ENCODE data around the gene BEX4. TPM values are rescaled to one million over a fixed set of nuclear protein-coding genes. Genes with fewer than 3 reads are reported as not detected.
A peak's percentile ranks its signal among the peaks of the same experiment; 100 is the strongest.
"Not testable (repeated sequence)": the region's sequence is repeated elsewhere in the genome, so short reads cannot be mapped to it uniquely, and the experiment has no call there.

The BEX4 gene
- total and polyA plus RNA-seq, 2 of the 4 experiments (the other 2 are of a cell fraction): 0.54 to 6.8 TPM

DNA sequence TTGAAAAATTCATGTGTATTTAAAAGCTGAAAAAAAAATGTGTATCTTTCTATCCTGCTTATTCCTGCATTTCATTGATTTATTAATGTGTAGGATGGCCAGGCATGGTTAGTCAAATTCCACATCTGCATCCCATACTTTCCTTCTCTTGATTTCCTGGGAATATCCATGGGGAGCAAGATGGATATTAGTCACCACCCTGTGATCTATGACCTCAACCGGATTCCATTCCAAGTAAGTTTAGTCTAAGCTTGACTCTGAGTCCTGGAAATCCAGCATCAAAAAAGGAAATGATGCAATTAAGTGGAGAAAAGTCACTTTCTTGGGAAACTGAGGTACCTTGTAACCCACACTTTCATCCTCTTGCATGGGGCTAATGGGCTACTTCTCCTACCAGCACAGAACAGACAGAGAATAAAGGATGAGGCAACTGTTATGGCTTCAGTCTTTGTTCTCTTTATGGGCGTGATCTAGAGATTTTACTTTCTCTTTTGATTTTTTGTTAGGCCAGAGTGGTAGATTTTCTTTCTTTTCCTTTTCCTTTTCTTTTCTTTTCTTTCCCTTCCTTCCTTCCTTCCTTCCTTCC, 17.1 kb upstream of the BEX4 start:
- no peak overlapping the region for H3K27ac ChIP-seq (ENCODE audit: insufficient read depth, low read length)
- CTCF ChIA-PET: no interaction called here
- no peak overlapping the region for H2AFZ ChIP-seq (replicated peaks; ENCODE audit: low read length, poor library complexity)
- H2BK20ac ChIP-seq (ENCODE audit: low read depth, low read length): no peak overlapping the region
- no peak overlapping the region for H2BK15ac ChIP-seq (ENCODE audit: low read depth, low read length)
- H4K5ac ChIP-seq (ENCODE audit: low read depth, low read length): no peak overlapping the region
- in situ Hi-C loops (cut with MboI; ENCODE audit: low sequenced_read_pairs) (no loop called here), dilution Hi-C loops (cut with HindIII; ENCODE audit: low sequenced_read_pairs, unreplicated experiment) (no loop called here), intact Hi-C loops (cut with micrococcal nuclease) (no loop called here)
- H3K23ac ChIP-seq (ENCODE audit: low read depth, low read length): no peak overlapping the region
- H4K91ac ChIP-seq (ENCODE audit: insufficient read depth, low read depth, low read length): no peak overlapping the region
- WGBS, 2 experiments (ENCODE audit: extremely low coverage in 2 of 2, insufficient read length in 1 of 2): no CpG with 5 or more reads among the region's 2 CpGs
- no peaks in the 10 kb centered on the region for H4K20me1 ChIP-seq (ENCODE audit: insufficient read depth, low read length)
- H3K36me3 ChIP-seq (ENCODE audit: control insufficient read depth, insufficient read depth, low read length): no peaks in the 10 kb centered on the region
- H3K79me1 ChIP-seq (ENCODE audit: low read depth in 1 of 2, low read length in 2 of 2): no peaks in the 10 kb centered on the region
- H2AK9ac ChIP-seq (replicated peaks; ENCODE audit: low read depth, low read length, poor library complexity): no peak overlapping the region
- H3K4ac ChIP-seq (ENCODE audit: low read depth, low read length): no peak overlapping the region
- no peak overlapping the region; the same call in 1 of the 2 replicates for H2BK120ac ChIP-seq (ENCODE audit: low read depth, low read length)
- TF ChIP-seq CEBPB (IDR thresholded peaks at IDR 0.05; ENCODE audit: low read depth, low read length) (0 out of 2 replicates have a peak, but pooled peaks have one; percentile 9), NFE2L2 (IDR thresholded peaks at IDR 0.05; ENCODE audit: low read depth, low read length) (no peak)
- no peak overlapping the region for H4K8ac ChIP-seq (ENCODE audit: low read depth in 2 of 2, low read length in 2 of 2)
- ATAC-seq (ENCODE audit: low read depth) (no peak), DNase-seq (peak; percentile 56)
- BruUV-seq (replicated peaks): no TSS peak
- no peak overlapping the region for H2AK5ac ChIP-seq (ENCODE audit: low read depth, low read length)
- POLR2A ChIA-PET (ENCODE audit: unreplicated experiment): no interaction called here
- no peak overlapping the region for H3K14ac ChIP-seq (replicated peaks; ENCODE audit: low read depth, low read length)
- no peak overlapping the region for H3K9ac ChIP-seq (ENCODE audit: low read depth, low read length)
- H3K4me2 ChIP-seq (ENCODE audit: low read depth, low read length): no peak overlapping the region
- no peaks in the 10 kb centered on the region for H3K9me3 ChIP-seq (ENCODE audit: control insufficient read depth, insufficient read depth, low read length)
- no peak overlapping the region for H3K4me3 ChIP-seq (ENCODE audit: insufficient read depth, low read depth, low read length)
- no peaks in the 10 kb centered on the region; the same call in 1 of the 2 replicates for H3K27me3 ChIP-seq (ENCODE audit: control insufficient read depth, insufficient read depth, low read length)
- H3K4me1 ChIP-seq (ENCODE audit: control insufficient read depth, insufficient read depth, low read length): no peaks in the 10 kb centered on the region
- H3K9me1 ChIP-seq (ENCODE audit: insufficient read depth, low read length): no peaks in the 10 kb centered on the region
- no peak overlapping the region for H2BK5ac ChIP-seq (ENCODE audit: low read depth, low read length, poor library complexity, severe bottlenecking)
- H3K56ac ChIP-seq (ENCODE audit: extremely low read depth, insufficient read depth, low read length): no peak overlapping the region
- no peak overlapping the region for H3K18ac ChIP-seq (ENCODE audit: low read depth, low read length)

DNA sequence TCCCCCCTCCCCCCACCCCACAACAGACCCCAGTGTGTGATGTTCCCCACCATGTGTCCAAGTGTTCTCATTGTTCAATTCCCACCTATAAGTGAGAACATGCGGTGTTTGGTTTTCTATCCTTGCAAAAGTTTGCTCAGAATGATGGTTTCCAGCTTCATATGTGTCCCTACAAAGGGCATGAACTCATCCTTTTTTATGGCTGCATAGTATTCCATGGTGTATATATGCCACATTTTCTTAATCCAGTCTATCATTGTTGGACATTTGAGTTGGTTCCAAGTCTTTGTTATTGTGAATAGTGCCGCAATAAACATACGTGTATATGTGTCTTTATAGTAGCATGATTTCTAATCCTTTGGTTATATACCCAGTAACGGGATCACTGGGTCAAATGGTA, 16.2 kb upstream of the BEX4 start:
- CTCF ChIA-PET; H2BK5ac ChIP-seq (ENCODE audit: low read depth, low read length, poor library complexity, severe bottlenecking); BruUV-seq (replicated peaks): not testable (repeated sequence)

More for the DNA sequence above, 16.2 kb upstream of the BEX4 start:
- ATAC-seq (ENCODE audit: low read depth); H3K9ac ChIP-seq (ENCODE audit: low read depth, low read length); H4K8ac ChIP-seq (ENCODE audit: low read depth in 2 of 2, low read length in 2 of 2); H3K79me1 ChIP-seq (ENCODE audit: low read depth in 1 of 2, low read length in 2 of 2); dilution Hi-C loops (cut with HindIII; ENCODE audit: low sequenced_read_pairs, unreplicated experiment); H2BK15ac ChIP-seq (ENCODE audit: low read depth, low read length); H3K4ac ChIP-seq (ENCODE audit: low read depth, low read length); DNase-seq; H3K4me2 ChIP-seq (ENCODE audit: low read depth, low read length); H3K23ac ChIP-seq (ENCODE audit: low read depth, low read length); H3K4me3 ChIP-seq (ENCODE audit: insufficient read depth, low read depth, low read length); H3K36me3 ChIP-seq (ENCODE audit: control insufficient read depth, insufficient read depth, low read length); H2BK120ac ChIP-seq (ENCODE audit: low read depth, low read length); H3K18ac ChIP-seq (ENCODE audit: low read depth, low read length); H4K91ac ChIP-seq (ENCODE audit: insufficient read depth, low read depth, low read length); POLR2A ChIA-PET (ENCODE audit: unreplicated experiment); intact Hi-C loops (cut with micrococcal nuclease); H3K9me3 ChIP-seq (ENCODE audit: control insufficient read depth, insufficient read depth, low read length); H3K27me3 ChIP-seq (ENCODE audit: control insufficient read depth, insufficient read depth, low read length); H3K4me1 ChIP-seq (ENCODE audit: control insufficient read depth, insufficient read depth, low read length); H2BK20ac ChIP-seq (ENCODE audit: low read depth, low read length); H2AK5ac ChIP-seq (ENCODE audit: low read depth, low read length); H4K5ac ChIP-seq (ENCODE audit: low read depth, low read length); H3K27ac ChIP-seq (ENCODE audit: insufficient read depth, low read length); H3K56ac ChIP-seq (ENCODE audit: extremely low read depth, insufficient read depth, low read length); H4K20me1 ChIP-seq (ENCODE audit: insufficient read depth, low read length); H3K14ac ChIP-seq (replicated peaks; ENCODE audit: low read depth, low read length); H3K9me1 ChIP-seq (ENCODE audit: insufficient read depth, low read length); in situ Hi-C loops (cut with MboI; ENCODE audit: low sequenced_read_pairs); H2AFZ ChIP-seq (replicated peaks; ENCODE audit: low read length, poor library complexity); H2AK9ac ChIP-seq (replicated peaks; ENCODE audit: low read depth, low read length, poor library complexity): not testable (repeated sequence)
- WGBS, 2 experiments (ENCODE audit: extremely low coverage in 2 of 2, insufficient read length in 1 of 2): no CpG with 5 or more reads among the region's 4 CpGs
